ENCODE data around the gene CMKLR1.

The CMKLR1 gene

GRCh38 chr12:108318472-108319275 lies 20.4 kb downstream of the CMKLR1 start:
- DNase-seq (ENCODE audit: low spot score): no peak
- no peak for TF ChIP-seq CTCF (IDR thresholded peaks at IDR 0.05; ENCODE audit: extremely low read depth, missing control alignments)

- no peak for TF ChIP-seq CTCF (IDR thresholded peaks at IDR 0.05; ENCODE audit: extremely low read depth, missing control alignments)
- no peak for DNase-seq (ENCODE audit: low spot score)
Observed at GRCh38 chr12:108317308-108318234, 21.5 kb downstream of the CMKLR1 start.

- no peak for TF ChIP-seq CTCF (IDR thresholded peaks at IDR 0.05; ENCODE audit: extremely low read depth, missing control alignments)
- no peak for DNase-seq (ENCODE audit: low spot score)
Observed at GRCh38 chr12:108316176-108317086, 22.7 kb downstream of the CMKLR1 start.

- no peak for DNase-seq (ENCODE audit: low spot score)
Observed at GRCh38 chr12:108315486-108316105, 23.5 kb downstream of the CMKLR1 start.

GRCh38 chr12:108313606-108314351 lies 25.3 kb downstream of the CMKLR1 start:
- DNase-seq (ENCODE audit: low spot score): no peak

More at GRCh38 chr12:108315486-108316105, 23.5 kb downstream of the CMKLR1 start:
- no peak for TF ChIP-seq CTCF (IDR thresholded peaks at IDR 0.05; ENCODE audit: extremely low read depth, missing control alignments)

More at GRCh38 chr12:108313606-108314351, 25.3 kb downstream of the CMKLR1 start:
- TF ChIP-seq CTCF (IDR thresholded peaks at IDR 0.05; ENCODE audit: extremely low read depth, missing control alignments): no peak
